Cardiac fibroblast (primary cell): ENCODE data around the gene YAE1.

ENCODE experiments used
- DNase-seq, 2 donors: peaks; one replicate each; pipeline versions ENCODE4 v3.0.0 to v3.0.0-alpha.2; 2010; ENCODE audit warnings: low read depth in 2 of 2
- H3K4me3 ChIP-seq, 2 donors: replicated peaks in 1 of 2; 1 replicate in 1 of 2; 2 replicates in 1 of 2; pipeline ENCODE4 v1.5.1; 2011; ENCODE audit warnings: low read depth in 2 of 2, low read length in 2 of 2, mild to moderate bottlenecking in 2 of 2, moderate library complexity in 1 of 2
- CTCF ChIP-seq: IDR thresholded peaks from one replicate; pipeline ENCODE4 v1.5.1; 2011; ENCODE audit warnings: low read depth, mild to moderate bottlenecking, low read length, inconsistent platforms

YAE1 gene

GRCh38 chr7:39583539-39583938 is 17.3 kb downstream of the YAE1 start:
- TF ChIP-seq CTCF = no peak
- H3K4me3 ChIP-seq = no peak overlapping the region
- no peak for DNase-seq

GRCh38 chr7:39587393-39587792 is 21.2 kb downstream of the YAE1 start:
- H3K4me3 ChIP-seq = no peak overlapping the region
- DNase-seq = peak in 1 of 2 donors; percentile 80
- TF ChIP-seq CTCF = no peak

- no peak for TF ChIP-seq CTCF
- H3K4me3 ChIP-seq = no peak overlapping the region
- no peak for DNase-seq
These were observed 22.2 kb downstream of the YAE1 start for GRCh38 chr7:39588416-39588815.

- peak; percentile 90 to 98 for DNase-seq
- no peak for TF ChIP-seq CTCF
- H3K4me3 ChIP-seq = no peak overlapping the region
These were observed 23.3 kb downstream of the YAE1 start for GRCh38 chr7:39589323-39590111.

GRCh38 chr7:39592586-39592985 is 26.4 kb downstream of the YAE1 start:
- peak; percentile 70 to 90 for DNase-seq
- H3K4me3 ChIP-seq = no peak overlapping the region
- no peak for TF ChIP-seq CTCF

GRCh38 chr7:39594988-39595620 is 28.9 kb downstream of the YAE1 start:
- peak; percentile 79 to 81 for DNase-seq
- H3K4me3 ChIP-seq = no peak overlapping the region
- no peak for TF ChIP-seq CTCF
